ENCODE data around the gene SIRPA. TPM values are rescaled to one million over a fixed set of nuclear protein-coding genes. Genes with fewer than 3 reads are reported as not detected.

Gene SIRPA
- total and polyA plus RNA-seq, 8 donors: 7.2 to 25.8 (median 9.0) TPM

DNA sequence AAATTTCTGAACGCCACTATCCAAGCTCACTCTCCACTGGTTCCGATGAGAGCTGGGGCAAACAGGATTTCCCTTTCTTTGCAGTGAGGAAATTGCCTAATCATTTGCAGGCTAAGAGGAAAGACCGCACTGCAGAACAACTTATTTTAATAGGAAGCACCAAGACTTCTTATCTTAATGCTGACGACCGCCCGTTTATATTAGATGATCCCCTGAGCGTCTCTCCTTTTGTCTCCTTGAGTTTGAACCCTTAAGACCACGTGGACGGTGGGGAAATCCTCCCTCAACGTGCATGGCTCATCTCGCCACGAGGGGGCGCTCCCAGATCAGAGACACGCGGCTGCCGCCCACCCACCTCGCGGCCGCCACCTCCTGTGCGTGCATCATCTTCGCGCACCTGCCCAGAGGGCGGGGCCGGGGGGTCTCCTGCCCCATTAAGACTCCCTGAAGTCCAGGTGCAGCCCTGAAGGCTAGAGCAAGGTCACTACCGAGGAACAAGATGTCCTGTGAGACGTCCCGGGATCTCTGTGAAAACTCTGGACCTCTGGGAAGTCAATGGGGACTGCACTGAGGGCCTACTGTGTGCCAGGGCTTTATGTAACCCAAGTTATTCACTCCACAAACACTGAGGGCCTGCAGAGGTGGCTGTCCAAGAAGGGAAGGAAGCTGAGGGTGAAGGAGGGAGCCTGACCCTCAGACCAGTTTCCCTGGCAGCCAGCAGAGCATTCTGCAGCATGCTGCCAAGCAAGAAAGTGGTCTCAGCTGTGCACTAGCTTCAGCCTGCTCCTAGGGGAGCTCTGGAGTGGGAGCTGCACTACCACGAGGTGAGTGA lies 70.5 kb downstream of the SIRPA start:
- Histone ChIP-seq H3K9me3 (no peaks in the 10 kb centered on the region), H3K4me3 (no peak overlapping the region), H3K36me3 (no peaks in the 10 kb centered on the region), H3K27me3 (no peaks in the 10 kb centered on the region), H3K27ac (no peak overlapping the region), H3K4me1 (peaks cover 0 to 3% (median 0%) of the 10 kb centered on the region in 3 donors)
- WGBS, 2 donors: 3 to 4% methylated on average over 26 to 28 of the region's 28 CpGs
- DNase-seq (peak; percentile 27 to 89 (median 70)), ATAC-seq (peak; percentile 68 to 95 (median 88)), FAIRE-seq (no peak)
- TF ChIP-seq, protein P1, sequence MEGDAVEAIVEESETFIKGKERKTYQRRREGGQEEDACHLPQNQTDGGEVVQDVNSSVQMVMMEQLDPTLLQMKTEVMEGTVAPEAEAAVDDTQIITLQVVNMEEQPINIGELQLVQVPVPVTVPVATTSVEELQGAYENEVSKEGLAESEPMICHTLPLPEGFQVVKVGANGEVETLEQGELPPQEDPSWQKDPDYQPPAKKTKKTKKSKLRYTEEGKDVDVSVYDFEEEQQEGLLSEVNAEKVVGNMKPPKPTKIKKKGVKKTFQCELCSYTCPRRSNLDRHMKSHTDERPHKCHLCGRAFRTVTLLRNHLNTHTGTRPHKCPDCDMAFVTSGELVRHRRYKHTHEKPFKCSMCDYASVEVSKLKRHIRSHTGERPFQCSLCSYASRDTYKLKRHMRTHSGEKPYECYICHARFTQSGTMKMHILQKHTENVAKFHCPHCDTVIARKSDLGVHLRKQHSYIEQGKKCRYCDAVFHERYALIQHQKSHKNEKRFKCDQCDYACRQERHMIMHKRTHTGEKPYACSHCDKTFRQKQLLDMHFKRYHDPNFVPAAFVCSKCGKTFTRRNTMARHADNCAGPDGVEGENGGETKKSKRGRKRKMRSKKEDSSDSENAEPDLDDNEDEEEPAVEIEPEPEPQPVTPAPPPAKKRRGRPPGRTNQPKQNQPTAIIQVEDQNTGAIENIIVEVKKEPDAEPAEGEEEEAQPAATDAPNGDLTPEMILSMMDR (IDR thresholded peaks at IDR 0.05): peak; percentile 79 to 91 (median 90)
- intact Hi-C loops (cut with DNase I): loop anchor here in 2 of 3 donors (5.0 kb wide), 1 partner anchor 207 kb away; no protein-coding TSS in a partner anchor

DNA sequence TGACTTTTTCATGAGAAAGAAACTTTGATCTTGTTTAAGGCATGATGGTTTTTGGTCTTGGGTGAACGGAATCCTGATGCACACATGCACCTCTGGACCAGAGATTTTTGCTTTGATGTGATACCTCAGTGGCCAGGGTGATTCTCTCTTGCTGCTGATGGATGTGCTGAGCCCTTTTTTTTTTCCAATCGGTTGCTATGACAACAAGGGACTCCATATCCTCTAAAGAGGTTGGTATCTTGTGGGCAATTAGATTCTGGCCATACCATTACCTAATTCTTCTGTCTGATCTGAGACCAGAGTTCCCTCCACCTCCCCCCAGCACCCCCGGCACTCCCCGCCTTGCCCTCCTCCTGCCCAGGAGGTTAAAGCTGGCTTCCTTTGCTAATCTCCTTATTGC lies 73.8 kb downstream of the SIRPA start:
- intact Hi-C loops (cut with DNase I): loop anchor here in 2 of 3 donors (5.0 kb wide), 1 partner anchor 203 kb away; no protein-coding TSS in a partner anchor
- DNase-seq: no peak
- peaks cover 0 to 3% (median 0%) of the 10 kb centered on the region in 3 donors for H3K4me1 ChIP-seq
- TF ChIP-seq, protein P1 (IDR thresholded peaks at IDR 0.05): no peak
- WGBS, 2 donors: 51 to 54% methylated on average over 4 of the region's 4 CpGs
- FAIRE-seq: no peak
- H3K36me3 ChIP-seq: no peaks in the 10 kb centered on the region
- no peaks in the 10 kb centered on the region for H3K27me3 ChIP-seq
- H3K9me3 ChIP-seq: no peaks in the 10 kb centered on the region
- ATAC-seq: no peak
- no peak overlapping the region for H3K27ac ChIP-seq
- no peak overlapping the region for H3K4me3 ChIP-seq

DNA sequence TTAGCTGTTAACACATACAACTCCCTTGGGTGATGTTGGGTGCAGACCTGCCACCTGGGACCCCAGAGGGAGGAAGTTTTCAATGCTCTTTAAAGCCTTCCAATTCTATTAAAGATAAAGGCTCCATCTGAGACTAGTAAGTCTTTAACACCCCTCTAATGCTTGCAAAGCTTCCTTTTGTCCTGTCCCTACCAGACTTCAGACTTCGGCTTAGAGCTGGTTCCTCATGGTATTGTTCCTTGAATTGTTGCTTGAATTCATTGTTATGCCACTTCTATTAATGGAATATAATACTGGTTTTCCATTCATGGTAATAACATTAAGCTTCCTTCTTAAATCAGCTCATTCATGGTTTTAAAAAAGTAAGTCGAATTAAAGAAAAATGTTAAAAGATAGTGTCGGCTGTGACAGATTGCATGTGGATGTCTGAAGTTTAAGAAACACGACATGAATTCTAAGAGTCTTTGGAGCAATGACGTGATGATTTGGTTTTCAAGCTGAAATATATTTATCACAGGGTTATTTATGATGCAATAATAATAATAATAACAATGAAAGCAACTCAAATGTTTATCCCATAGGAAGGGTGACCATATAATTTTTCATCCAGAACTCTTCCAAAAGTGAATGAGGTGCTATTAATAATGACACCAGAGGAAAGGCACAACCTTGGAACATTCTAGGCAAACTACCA lies 76.8 kb downstream of the SIRPA start:
- no peak for ATAC-seq
- H3K27me3 ChIP-seq: no peaks in the 10 kb centered on the region
- H3K27ac ChIP-seq: no peak overlapping the region
- H3K36me3 ChIP-seq: no peaks in the 10 kb centered on the region
- TF ChIP-seq, protein P1 (IDR thresholded peaks at IDR 0.05): no peak
- 59 to 69% methylated on average over 5 of the region's 5 CpGs for WGBS, 2 donors
- DNase-seq: no peak
- intact Hi-C loops (cut with DNase I): no loop called here
- no peak overlapping the region for H3K4me3 ChIP-seq
- FAIRE-seq: no peak
- no peaks in the 10 kb centered on the region for H3K4me1 ChIP-seq
- H3K9me3 ChIP-seq: no peaks in the 10 kb centered on the region

DNA sequence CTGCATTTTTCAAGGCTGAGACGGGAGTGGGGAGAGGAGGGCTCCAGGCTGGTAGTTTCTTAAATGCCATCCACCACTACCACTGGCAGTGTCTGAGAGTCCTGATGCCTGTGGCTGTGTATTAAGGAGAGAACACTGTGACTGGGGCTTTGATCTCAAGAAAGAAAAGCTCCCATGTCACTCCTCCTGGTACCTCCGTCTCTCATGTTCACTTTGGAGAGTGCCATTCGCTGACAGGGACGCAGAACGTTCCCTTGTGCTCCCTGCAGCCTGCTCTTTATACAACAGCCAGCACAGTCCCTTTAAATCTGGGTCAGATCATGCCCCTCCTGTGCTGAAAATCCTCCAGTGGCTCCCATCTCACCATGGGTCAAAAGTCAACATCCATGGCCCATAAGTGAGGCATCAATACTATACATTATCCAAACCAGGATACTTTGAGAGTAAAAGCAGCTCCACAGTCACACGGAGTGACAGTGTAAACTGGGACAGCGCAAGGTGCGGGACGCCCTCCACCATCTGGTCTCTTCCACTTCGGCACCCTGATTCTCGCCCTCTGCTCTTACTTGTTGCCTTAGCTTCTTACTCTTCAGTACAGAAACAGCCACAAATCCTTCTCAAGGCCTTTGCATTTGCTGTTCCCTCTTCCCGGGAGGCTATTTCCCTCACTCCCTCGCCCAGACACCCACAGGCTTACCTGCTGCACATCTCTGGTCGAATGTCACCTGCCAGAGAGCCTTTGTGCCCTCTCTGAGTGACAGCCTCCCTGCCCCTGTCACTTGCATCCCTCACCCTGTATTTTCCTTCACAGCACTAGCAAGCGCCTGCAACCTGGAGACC lies 78.6 kb downstream of the SIRPA start:
- H3K9me3 ChIP-seq: no peaks in the 10 kb centered on the region
- ATAC-seq: no peak
- intact Hi-C loops (cut with DNase I): no loop called here
- TF ChIP-seq, protein P1 (IDR thresholded peaks at IDR 0.05): no peak
- no peak overlapping the region for H3K27ac ChIP-seq
- FAIRE-seq: no peak
- H3K4me3 ChIP-seq: no peak overlapping the region
- WGBS, 2 donors: 45 to 55% methylated on average over 15 of the region's 15 CpGs
- H3K27me3 ChIP-seq: no peaks in the 10 kb centered on the region
- H3K4me1 ChIP-seq: no peaks in the 10 kb centered on the region
- DNase-seq: no peak
- H3K36me3 ChIP-seq: no peaks in the 10 kb centered on the region
